Measurements from ENCODE around the gene KASH5.
A peak's percentile ranks its signal among the peaks of the same experiment; 100 is the strongest.

Gene KASH5, protein sequence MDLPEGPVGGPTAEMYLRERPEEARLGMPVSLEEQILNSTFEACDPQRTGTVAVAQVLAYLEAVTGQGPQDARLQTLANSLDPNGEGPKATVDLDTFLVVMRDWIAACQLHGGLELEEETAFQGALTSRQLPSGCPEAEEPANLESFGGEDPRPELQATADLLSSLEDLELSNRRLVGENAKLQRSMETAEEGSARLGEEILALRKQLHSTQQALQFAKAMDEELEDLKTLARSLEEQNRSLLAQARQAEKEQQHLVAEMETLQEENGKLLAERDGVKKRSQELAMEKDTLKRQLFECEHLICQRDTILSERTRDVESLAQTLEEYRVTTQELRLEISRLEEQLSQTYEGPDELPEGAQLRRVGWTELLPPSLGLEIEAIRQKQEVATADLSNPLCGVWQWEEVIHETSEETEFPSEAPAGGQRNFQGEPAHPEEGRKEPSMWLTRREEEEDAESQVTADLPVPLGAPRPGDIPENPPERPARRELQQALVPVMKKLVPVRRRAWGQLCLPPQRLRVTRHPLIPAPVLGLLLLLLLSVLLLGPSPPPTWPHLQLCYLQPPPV

DNA sequence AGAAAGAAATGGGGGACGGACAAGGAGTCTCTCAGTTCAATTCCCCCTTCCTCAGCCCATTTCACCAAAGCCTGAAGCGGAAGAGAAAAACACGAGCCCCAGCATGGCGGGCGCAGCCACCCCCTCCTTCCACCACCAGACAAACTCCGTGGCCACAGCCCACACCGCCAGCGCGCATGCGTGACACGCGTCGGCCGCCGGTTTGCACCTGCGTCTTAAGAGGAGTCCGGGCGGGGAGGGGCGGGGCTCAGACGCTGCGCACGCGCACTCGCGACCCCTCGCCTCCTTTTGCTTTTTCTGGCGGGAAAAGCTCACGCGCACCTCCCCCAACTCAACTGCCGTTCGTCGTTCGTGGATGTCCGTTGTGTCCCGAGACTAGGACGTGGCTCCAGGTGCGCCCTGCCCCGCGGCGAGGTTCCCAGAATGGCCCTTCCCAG lies at the start of gene KASH5:
Gene KASH5, plus strand, starts transcription at position 314 of the 437 bp plus-strand sequence. CDS start 2,635 bp downstream, outside the sequence.
- TF ChIP-seq, protein P1, sequence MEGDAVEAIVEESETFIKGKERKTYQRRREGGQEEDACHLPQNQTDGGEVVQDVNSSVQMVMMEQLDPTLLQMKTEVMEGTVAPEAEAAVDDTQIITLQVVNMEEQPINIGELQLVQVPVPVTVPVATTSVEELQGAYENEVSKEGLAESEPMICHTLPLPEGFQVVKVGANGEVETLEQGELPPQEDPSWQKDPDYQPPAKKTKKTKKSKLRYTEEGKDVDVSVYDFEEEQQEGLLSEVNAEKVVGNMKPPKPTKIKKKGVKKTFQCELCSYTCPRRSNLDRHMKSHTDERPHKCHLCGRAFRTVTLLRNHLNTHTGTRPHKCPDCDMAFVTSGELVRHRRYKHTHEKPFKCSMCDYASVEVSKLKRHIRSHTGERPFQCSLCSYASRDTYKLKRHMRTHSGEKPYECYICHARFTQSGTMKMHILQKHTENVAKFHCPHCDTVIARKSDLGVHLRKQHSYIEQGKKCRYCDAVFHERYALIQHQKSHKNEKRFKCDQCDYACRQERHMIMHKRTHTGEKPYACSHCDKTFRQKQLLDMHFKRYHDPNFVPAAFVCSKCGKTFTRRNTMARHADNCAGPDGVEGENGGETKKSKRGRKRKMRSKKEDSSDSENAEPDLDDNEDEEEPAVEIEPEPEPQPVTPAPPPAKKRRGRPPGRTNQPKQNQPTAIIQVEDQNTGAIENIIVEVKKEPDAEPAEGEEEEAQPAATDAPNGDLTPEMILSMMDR (conservative IDR thresholded peaks at IDR 0.05; ENCODE audit: low read depth, low read length) = no peak
- no peak within 1 kb of the TSS for H3K4me3 ChIP-seq (ENCODE audit: low read length)

DNA sequence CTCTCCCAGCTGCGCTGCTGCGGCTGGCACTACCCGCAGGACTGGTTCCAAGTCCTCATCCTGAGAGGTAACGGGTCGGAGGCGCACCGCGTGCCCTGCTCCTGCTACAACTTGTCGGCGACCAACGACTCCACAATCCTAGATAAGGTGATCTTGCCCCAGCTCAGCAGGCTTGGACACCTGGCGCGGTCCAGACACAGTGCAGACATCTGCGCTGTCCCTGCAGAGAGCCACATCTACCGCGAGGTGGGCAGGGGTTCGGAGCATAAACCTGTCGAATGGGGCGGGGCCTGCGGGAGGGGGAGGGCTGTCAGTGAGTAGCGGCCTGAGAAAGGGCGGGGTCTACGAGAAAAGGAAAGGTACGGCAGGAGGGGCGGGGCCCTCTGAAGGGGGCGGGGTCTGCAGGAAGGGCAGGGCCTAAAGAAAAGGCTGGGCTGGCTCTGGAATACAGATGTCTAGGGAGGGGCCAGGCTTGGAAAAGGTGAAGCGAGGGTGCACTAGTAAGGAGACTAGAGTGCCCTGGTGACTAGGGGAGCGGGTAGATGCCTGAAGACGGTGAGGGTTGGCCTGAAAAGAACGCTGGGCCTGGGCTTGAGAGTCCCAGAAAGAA lies 49.3 kb upstream of the KASH5 start:
- no peak for DNase-seq (ENCODE audit: low read depth)
- TF ChIP-seq, protein P1 (conservative IDR thresholded peaks at IDR 0.05; ENCODE audit: low read depth, low read length) = no peak
- peak overlapping the region; percentile 41 for H3K4me3 ChIP-seq (ENCODE audit: low read length)

More for the DNA sequence above, at the start of gene KASH5:
- DNase-seq (ENCODE audit: low read depth) = no peak

DNA sequence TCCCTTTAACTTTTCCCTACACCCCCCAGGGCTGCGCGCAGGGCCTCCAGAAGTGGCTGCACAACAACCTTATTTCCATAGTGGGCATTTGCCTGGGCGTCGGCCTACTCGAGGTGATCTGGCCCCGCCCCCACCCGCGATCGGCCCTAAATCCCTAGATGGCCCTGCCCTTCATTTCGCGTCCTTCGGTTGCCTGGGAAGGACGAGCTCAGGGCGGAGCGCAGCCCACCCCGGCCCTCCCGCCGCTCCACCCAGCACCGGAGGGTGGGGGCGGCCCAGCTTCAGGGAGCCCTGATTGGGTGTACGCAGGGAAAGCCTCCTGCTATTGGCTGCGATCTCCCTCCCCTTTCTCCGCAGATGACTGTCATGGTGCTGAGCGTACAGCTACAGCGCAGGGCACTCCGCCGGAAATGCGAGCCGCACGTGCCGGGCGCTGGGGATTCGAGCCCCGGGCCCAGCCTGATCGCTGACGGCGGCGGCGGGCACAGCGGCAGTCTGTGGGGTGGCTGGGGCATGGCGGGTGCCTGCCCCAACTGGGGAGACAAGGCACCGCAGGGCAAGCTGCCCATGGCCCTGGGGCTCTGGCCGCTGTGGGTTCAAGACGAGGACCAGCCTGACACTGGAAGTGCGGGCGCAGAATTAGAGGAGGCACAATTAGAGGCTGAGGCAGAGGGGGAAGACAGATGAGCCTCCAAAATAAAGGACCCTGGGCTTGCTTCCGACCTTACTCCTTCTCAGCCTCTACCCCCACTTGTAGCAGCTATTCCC lies 48.6 kb upstream of the KASH5 start:
- peak overlapping the region; percentile 41 for H3K4me3 ChIP-seq (ENCODE audit: low read length)
- TF ChIP-seq, protein P1 (conservative IDR thresholded peaks at IDR 0.05; ENCODE audit: low read depth, low read length) = no peak
- peak; percentile 79 for DNase-seq (ENCODE audit: low read depth)

DNA sequence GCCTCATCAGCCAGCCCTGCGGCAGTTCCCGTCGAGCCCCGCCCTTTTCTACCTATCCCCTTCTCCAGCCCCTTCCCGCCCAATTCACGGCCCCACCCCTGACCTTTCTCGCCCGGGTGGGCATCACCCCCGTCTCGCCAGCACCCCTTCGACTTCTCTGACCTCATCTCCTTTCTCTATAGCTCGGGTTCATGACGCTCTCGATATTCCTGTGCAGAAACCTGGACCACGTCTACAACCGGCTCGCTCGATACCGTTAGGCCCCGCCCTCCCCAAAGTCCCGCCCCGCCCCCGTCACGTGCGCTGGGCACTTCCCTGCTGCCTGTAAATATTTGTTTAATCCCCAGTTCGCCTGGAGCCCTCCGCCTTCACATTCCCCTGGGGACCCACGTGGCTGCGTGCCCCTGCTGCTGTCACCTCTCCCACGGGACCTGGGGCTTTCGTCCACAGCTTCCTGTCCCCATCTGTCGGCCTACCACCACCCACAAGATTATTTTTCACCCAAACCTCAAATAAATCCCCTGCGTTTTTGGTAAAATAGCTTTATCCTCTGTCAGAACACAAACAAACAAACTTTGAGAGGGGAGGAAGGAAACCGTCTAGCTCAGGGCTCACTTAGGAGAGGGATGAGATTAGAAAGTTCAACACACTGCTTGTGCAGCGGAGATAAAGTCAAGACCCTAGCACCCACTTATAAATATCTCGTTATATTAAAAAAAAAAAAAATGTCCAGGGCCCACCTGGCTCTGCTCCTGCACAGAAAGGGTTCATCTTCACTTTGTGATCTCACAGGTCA lies 47.8 kb upstream of the KASH5 start:
- TF ChIP-seq, protein P1 (conservative IDR thresholded peaks at IDR 0.05; ENCODE audit: low read depth, low read length) = no peak
- H3K4me3 ChIP-seq (ENCODE audit: low read length) = peak overlapping the region; percentile 24
- DNase-seq (ENCODE audit: low read depth) = peak; percentile 31

DNA sequence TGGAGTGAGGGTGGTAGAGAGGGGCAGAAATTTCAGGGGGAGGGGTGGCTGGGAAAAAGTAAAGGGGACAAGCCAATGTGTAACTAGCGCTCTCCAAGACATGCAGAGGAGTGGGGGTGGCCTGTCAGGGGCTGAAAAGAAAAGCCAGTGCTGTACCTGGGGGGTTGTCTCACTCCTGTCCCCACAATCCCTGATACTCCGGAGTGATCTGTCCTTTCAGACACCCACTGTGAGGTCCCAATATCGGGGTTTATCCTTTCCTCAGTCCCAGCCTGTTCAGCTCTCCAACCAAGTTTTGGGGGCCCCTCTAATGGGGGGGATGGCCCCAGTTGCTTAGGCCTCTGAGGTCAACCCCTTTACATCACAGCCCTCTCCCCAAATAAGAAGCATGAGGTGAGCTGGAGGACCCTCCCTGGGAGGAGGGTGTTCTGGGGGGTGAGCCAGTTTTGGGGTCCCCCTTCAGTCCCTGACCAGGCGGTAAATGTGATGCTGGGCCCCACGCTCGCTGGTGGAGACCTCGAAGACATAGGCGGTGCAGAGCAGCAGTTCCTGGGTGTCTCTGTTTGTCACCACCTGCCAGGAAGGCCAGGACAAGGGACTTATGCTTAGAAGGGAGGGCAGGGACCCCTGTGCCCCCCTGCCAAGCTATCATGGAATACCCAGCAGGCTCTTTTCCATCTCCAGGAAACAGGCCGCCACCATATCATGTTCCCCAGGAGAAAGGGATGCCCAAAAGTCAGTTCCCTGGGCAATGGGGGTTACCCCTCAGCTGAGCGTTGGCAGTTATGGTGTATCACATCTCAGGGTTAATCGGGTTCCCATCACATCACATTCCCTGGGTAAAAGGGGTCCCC lies 47.0 kb upstream of the KASH5 start:
- no peak for DNase-seq (ENCODE audit: low read depth)
- H3K4me3 ChIP-seq (ENCODE audit: low read length) = no peak overlapping the region
- TF ChIP-seq, protein P1 (conservative IDR thresholded peaks at IDR 0.05; ENCODE audit: low read depth, low read length) = no peak

All from retinal pigment epithelial cell (primary cell).